HG03442 (cell line): Measurements from ENCODE around the gene MRFAP1L1.
"Not testable (repeated sequence)": the region's sequence is repeated elsewhere in the genome, so short reads cannot be mapped to it uniquely, and the experiment has no call there.

ENCODE experiments used
- ATAC-seq: cut with Tn5 transposase; IDR thresholded peaks from one replicate; pipeline ENCODE4 v1.9.1; 2021; ENCODE audit warnings: mild to moderate bottlenecking, moderate library complexity; ENCODE audit not compliant: unreplicated experiment

MRFAP1L1 gene

DNA sequence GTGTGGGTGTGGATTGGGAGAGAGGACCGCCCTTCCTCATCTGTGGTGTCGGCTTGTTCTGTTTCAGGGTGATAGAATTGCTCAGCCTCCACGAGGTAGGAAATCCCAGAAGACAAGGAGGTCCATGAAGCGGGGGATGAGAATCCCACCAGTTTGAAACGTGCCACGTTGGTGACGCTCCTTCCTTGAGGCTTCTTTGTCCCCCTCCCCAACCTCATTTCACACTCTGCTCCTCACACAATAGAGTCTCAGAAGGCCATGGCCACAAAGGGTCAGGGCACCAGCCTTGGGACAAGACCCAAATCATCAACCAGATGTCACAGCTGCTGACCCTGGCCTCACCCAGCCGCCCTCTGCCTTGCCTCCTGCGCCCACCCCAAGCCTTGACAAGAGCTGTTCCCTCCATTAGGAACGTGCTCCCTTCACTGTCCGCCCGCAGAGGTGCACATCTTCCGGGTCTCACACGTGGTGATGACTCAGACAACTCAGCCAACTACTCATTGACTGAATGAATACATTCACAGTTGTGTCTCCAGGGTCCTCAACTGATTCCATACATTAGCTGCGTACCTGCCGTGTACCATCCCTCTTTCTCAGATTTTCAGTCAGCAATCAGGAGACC is 24.6 kb upstream of the MRFAP1L1 start:
- no peak for ATAC-seq

DNA sequence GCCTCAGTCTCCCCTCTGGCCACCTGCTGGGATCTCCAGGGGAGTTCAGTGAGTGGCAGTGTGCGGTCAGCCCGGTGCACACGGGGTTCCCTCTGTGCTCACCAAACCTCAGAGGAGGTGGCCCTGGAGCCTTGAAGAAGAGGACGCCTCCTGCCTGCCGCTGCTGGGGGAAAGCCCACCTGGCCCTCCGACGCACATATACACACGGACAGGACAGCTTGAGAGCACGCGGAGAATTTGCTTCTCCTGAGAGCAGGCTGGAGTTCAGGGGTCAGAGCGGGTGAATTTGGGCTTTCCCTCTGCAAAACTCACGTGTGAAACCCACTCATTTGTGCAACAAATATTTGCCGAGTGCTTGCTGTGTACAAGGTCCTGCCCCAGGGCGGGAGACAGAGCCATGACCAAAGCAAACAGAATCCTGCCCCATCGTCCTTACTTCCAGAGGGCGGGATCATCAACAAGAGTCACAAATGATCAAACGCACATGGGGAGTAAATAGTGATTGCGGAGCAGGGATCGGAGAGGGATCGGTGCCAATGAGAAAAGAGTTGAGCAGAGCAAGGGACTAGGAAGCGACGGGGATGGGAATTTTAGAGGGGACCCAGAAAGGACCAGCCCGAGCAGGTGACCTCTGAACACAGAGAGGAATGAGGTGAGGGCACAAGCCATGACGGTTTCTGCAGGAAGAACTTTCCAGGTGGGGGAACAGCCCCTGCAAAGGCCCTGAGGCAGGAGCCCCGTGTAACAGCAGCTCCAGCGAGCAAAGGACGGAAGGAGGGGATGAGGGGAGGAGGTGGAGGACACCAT is 23.9 kb upstream of the MRFAP1L1 start:
- ATAC-seq = no peak

DNA sequence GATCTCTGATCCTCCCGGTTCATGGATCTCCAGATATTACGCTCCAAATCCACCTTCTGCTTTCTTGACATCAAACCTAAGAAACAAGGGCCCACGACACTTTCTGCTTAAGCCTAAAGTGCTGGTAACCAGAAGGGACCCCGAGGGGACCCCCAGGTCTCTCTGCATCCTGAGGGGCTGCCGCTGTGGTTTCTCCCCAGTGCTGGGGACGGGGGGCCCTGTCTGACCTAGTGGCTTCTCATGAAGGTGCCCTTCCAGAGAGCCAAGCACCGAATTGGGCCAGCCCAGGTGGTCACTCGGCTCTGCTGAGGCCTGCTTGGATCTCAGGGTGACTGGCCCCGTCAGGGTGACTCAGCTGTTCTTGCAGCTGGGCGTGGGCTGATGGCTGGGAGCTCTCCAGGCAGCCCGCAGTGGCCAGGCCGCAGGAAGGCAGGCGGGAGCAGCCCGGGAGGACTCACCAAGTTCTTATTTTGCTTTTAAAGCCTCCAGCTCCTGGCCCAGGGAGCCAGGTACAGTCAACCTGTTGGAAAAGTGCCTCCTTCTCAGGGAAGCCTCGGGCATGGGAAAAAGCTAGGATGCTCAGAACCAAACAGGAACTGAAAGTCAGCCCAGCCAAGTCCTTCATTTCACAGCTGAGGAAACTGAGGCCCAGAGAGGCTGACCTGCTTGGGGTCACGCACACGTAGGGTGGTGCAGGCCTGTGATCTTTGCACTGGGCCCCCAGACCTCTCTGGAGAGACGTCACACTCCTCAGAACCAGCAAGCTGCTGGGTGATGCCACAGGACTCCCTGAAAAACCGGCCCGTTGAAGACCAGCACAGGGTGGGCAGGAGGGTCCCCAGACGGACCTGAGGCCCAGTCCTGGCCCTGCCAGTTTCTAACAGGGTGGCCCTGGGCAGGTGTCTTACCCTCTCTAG is 23.0 kb upstream of the MRFAP1L1 start:
- ATAC-seq = no peak

DNA sequence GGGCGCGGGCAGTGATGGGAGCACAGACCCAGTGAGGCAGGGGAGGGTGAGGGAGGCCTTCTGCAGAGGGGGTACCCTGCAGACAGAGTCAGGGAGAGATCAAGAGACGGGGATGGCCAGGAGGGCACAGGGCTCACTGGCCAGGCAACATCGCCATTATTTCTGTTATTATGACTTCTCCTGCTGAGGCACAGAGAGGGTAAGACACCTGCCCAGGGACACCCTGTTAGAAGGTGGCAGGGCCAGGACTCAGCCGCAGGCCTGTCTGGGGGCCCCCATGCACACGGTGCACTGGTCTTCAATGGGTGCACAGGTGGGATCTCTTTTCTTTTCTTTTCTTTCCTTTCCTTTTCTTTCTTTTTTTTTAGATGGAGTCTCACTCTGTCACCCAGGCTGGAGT is 22.1 kb upstream of the MRFAP1L1 start:
- ATAC-seq = no peak

DNA sequence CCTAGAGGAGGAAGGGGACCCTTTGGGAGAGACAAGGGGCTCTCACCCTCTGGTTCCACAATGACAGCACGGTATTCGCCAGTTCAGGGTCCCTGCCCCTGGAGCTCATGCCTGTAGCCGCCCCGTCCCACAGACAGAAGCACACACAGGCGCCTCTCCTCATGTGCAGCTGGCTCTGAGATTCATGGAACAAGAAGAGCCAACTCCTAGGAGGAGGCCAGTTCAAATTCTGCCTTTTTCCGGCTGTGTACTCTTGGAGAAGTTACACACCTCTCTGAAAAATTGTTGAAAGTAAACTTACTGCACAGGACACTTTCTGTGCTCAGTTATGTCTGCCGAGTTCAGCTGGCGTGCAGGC is 21.6 kb upstream of the MRFAP1L1 start:
- ATAC-seq = no peak

DNA sequence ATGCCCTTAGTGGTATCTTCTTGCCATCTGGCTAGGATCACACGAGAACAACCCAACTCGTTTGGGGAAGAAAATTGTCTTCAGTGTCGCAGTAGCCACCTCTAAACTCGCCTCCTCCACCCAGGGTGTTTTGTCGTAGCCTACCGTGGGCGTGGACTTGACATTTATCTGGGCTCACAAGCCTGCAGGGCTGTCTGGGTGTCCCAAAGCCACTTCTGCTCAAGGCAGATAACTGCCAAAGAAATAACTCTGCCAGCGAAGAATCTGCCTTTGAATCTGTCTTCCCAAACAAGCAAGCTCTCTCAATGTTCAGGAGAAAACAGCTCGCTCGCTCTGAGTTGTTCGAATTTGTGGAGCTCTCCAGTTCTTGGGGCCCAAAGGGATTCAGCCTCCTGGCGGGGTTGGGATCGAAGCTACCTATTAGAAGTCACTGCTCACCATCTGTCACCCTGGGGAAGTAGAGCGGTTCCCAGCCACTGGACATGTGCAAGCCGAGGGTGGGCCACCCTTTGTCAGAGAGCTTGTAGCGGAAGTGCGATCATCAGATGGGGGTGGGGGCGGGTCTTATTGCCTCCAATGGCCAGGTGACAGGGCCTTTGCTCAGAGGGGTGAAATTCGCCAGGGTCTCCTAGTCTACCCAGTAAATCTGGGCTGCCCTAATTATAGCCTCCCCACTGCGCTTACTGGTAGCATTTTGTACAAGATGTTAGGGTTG is 21.1 kb upstream of the MRFAP1L1 start:
- ATAC-seq = no peak

DNA sequence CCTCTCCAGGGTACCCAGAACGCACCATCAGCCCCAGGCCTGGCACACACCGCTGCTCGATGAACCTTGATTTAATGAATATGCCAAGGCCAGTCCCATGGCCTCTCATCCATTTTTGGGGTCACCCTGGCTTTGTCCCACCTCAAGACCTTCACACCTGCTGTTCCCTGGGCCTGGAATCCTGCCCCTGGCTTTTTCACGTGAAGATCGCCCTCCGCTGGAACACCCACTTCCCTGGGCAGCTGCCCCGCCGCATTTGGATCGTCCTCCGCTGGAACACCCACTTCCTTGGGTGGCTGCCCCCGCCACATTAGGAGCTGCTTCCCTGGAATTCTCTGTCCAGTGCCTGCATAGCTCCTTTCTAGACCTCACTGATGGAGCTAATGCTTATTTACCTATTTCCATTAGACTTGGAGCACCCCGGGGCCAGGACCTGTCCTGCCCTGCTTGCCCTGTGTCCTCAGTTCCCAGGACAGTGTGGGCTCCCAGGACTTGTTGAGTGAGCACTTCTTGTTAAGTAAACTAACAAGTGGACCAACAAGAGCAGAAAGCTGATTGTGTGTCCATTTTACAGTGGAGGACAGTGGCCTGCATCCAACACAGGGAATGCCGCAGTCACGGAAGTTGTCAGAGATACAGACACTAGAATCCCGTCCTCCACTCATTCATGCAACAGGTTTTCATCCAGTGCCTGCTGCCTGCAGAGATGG is 18.8 kb upstream of the MRFAP1L1 start:
- no peak for ATAC-seq

DNA sequence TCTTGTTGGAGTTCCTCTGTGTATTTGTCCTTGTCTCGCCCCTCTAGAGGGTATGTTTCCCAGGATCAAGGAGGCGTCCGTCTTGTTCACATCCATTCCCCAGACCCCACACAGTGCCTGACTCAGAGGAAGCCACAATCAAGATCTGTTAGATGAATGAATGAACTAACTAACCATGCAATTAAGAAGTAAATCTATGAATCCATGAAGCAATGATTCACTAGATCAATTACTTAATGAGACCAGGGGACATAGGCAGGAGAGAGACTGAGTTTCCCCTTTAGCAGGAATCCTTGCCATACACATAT is 18.2 kb upstream of the MRFAP1L1 start:
- no peak for ATAC-seq

DNA sequence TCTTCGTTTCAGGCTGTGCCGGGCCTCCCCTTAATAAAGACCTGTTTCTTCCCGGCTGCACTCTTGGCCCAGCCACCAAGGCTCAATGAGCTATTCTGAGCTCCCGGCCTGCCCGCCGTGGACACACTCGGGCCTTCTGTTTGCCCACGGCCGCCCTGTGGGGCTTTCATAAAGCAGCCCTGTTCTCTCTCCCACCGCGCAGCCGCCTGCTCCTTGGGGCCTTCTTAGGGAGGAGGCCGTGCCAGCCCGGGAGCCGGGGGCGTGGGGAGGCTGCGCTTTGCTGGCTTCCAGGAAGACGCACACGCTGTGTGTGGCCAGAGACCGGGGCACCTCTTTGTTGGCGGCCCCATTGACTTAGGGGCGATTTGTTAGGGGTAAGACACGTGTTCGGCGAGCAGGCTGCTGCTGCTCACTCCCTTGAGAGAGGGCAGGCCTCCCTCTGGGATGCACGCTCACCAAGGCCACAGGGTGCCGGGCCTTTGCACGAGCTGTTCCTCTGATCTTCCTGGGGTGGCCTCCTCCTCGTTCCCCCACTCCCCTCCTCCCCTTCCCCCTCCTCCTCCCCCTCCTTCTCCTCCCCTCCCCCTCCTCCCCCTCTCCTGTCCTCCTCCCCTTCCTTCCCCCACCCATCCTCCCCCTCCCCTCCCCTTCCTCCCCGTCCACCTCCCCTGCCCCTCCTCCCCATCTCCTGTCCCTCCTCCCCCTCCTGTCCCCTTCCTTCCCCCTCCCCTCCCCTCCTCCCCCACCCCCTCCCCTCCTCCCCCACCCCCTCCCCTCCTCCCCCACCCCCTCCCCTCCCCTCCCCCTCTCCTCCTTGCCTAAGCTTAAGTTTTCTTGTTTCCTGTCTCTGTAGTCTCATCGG is 17.6 kb upstream of the MRFAP1L1 start:
- ATAC-seq = no peak

DNA sequence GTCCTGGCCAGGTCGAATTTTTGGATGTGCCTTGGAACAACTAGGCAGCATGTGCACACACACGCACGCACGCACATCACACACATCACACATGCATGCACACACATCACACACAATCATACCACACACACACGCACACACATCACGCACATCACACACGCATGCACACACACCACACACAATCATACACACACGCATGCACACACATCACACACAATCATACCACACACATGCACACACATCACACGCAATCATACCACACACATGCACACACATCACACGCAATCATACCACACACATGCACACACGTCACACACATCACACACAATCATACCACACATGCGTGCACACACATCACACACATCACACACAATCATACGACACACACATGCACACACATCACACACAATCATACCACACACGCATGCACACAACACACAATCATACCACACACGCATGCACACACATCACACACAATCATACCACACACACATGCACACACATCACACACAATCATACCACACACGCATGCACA is 15.8 kb upstream of the MRFAP1L1 start:
- ATAC-seq = not testable (repeated sequence)

DNA sequence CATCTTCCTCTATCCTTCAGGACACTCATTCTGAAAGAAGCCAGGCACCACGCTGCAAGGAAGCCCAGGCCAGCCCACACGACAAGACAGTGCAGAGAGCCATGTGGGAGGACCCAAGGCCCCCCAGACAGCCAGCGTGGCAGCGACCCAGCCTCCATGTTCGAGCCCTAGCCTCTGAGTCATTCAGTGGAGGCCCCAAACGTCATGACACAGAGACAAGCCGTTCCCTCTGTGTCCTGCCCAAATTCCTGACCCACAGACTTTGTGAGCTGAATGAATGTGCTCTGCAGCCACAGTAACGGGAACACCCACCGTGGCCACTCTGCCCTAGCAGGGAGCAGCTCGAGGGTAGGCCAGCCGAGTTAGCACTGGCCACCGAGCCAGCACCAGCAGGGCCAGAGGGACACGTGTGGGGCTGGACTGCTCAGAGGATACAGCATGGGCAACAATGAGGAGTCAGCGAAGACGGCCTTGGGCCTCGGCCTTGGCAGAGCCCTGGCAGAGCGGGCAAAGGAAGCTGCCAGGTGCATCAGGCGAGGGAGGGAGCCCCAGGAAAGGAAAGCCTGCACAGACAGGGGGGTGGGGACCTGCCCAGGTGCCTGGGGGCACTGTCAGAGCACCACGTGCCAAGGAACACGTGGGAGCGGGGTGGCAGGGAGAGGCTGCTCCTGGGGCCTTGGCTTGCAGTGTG is 14.9 kb upstream of the MRFAP1L1 start:
- no peak for ATAC-seq

DNA sequence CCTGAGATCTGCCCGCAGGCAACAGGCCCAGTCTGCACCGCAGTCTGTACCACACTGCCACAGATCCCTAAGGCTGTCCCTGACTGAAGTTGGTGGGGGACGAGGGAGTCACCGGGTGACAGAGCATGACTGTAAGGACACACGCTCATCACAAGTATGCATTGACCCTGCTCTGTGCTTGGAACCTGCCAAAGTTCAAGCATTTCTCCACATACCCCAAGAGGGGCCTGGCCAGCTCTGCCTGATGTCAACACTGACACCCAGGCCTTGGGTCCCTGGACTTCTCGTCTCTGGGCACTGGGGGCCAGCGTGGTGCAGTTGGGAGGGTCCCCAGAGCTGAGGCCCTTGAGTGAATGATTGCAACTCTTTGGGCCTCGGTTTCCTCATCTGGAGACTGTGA is 14.2 kb upstream of the MRFAP1L1 start:
- no peak for ATAC-seq

DNA sequence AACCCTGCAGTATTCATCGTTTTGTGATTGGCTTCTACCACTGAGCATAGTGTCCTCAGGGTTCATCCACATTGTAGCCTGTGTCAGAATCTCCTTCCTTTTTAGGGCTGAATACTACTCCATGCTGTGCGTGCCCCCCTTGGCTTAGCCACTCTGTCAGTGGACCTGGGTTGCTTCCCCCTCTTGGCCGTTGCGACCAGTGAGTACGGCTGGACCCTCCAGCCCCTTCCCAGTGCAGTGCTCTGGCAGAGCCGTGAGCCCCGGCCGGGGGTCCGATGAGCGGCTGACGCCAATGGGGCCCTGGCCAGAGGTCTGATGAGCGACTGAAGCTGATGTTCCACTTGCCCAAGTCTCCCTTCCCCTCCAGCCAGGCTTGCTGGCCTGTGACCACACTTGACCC is 13.2 kb upstream of the MRFAP1L1 start:
- no peak for ATAC-seq

DNA sequence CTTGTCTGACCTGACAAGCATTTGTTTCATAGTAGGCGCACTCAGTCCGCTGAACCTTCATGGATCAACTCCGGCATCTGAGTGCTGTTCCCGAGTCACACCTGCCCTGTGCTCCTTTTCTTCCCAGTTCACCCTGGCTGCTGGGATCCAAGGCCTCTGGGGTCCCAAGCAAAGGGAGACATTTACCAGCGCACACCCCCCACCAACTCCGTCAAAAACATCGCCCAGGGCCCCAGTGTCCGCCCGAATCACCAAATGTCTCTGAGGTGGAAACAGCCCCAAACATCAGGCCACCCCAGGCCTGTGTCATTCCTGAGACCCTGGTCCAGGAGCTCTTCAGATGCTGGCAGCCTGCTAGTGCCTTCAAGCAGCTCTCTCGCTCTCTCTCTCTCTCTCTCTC is 11.5 kb upstream of the MRFAP1L1 start:
- ATAC-seq = no peak

DNA sequence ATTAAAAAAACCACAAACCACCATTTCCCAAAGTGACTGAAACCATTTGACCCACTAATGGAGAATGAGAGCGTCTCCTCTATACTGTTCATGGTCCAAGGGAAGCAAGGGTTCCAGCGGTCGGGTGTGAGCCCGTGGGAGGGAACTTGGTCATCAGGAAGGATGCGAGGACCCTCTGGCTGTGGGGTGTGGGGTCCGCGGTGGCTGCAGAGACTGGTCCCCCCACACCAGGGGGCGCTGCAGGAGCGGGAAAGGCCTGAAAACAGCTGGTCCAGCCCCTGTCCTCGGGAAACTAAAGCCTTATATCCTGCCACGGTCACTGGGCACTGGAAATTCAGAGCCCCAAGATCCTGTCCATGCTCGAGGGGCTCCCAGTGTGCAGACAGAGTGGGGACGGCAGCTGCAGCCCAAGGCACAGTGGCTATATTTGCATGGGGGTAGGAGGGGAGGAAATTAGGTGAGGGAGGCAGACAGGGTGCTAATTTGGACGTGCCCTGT is 10.6 kb upstream of the MRFAP1L1 start:
- ATAC-seq = no peak

DNA sequence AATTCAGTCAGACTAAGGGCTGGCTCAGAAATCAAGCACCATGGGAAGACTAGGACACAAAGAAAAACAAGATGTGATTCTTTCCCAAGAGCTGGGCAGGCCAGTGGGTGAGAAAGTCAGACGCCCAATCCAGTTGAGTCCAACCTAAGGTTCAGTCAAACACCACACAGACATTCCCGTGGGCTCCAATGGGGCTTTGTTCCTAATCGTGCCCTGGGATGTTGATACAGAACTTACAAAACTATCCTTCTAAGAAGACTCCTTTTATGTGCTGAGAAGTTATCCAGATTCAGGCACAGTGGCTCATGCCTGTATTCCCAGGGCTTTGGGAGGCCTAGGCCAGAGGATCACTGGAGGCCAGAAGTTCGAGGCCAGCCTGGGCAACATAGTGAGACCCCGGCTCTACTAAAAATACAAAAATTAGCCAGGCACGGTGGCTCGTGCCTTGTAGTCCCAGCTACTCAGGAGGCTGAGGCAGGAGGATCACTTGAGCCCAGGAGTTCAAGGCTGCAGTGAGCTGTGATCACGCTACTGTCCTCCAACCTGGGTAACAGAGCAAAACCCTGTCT is 10.0 kb upstream of the MRFAP1L1 start:
- ATAC-seq = no peak

DNA sequence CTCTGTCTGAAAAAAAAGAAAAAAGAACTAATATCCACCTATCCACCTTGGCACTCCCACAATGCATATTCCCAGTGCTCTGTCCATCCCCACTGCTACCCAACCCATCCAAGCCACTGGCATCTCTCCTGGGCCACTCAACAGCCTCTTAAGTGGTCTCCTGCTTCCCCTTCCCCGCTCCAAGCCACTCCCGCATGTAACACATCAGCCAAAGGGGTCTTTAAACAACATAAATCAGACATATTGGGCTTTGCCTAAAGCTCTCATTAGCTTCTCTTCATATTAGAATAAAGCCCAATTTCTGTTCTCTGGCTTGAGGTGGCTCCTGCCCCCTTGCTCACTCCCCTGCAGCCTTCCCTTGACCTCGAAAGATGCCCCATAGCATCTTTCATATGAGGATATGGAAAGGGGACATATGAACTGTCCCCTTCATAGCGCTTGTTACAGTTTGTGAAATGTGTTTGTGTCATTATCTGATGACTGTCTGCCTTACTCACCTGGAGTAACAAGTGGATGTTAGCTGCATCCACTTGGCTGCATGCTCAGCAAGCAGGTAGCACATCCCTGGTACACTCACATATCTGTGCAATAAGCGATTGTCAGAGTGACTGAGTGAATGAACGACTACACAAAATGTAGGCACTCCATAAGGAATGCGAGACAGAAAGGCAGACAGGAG is 9.4 kb upstream of the MRFAP1L1 start:
- no peak for ATAC-seq
